Measurements from ENCODE around the gene CNNM3. TPM values are rescaled to one million over a fixed set of nuclear protein-coding genes. Genes with fewer than 3 reads are reported as not detected.

CNNM3 gene
- total RNA-seq, 1 experiment from 2014 or later = 25.1 TPM

- peak; percentile 8 for TF ChIP-seq CTCF (IDR thresholded peaks at IDR 0.05; ENCODE audit: unreplicated experiment)
- intact Hi-C loops (cut with micrococcal nuclease; ENCODE audit: unreplicated experiment) = no loop called here
- H3K4me3 Mint-ChIP-seq (ENCODE audit: low read depth, unreplicated experiment) = peak overlapping the region; percentile 81
- H3K27ac Mint-ChIP-seq (ENCODE audit: unreplicated experiment) = no peak overlapping the region
- H3K9me3 Mint-ChIP-seq (ENCODE audit: low read depth, unreplicated experiment) = no peaks in the 10 kb centered on the region
- peak; percentile 58 for DNase-seq
- CTCF ChIA-PET = interaction anchor here (1.3 to 1.4 kb wide), 3 partner anchors 11 to 26 kb away, joined by 5 to 23 read pairs (median 7); partner anchors contain the start of gene ANKRD39
- no peaks in the 10 kb centered on the region for H3K27me3 Mint-ChIP-seq (ENCODE audit: unreplicated experiment)
- peaks cover 46% of the 10 kb centered on the region for H3K36me3 Mint-ChIP-seq (ENCODE audit: insufficient read depth, unreplicated experiment)
- BruUV-seq (replicated peaks) = no TSS peak
- no peaks in the 10 kb centered on the region for H3K4me1 Mint-ChIP-seq (ENCODE audit: low read depth, unreplicated experiment)
Measured at GRCh38 chr2:96869281-96869821, 53.3 kb downstream of the CNNM3 start.

- CTCF ChIA-PET = no interaction called here
- H3K4me3 Mint-ChIP-seq (ENCODE audit: low read depth, unreplicated experiment) = peak within 1 kb of the TSS; percentile 81
- no peak for TF ChIP-seq CTCF (IDR thresholded peaks at IDR 0.05; ENCODE audit: unreplicated experiment)
- DNase-seq = peak; percentile 58
- intact Hi-C loops (cut with micrococcal nuclease; ENCODE audit: unreplicated experiment) = no loop called here
- no peaks in the 10 kb centered on the region for H3K27me3 Mint-ChIP-seq (ENCODE audit: unreplicated experiment)
- no peaks in the 10 kb centered on the region for H3K4me1 Mint-ChIP-seq (ENCODE audit: low read depth, unreplicated experiment)
- no TSS peak for BruUV-seq (replicated peaks)
- peaks cover 46% of the 10 kb centered on the region for H3K36me3 Mint-ChIP-seq (ENCODE audit: insufficient read depth, unreplicated experiment)
- H3K27ac Mint-ChIP-seq (ENCODE audit: unreplicated experiment) = peak within 1 kb of the TSS; percentile 33
- H3K9me3 Mint-ChIP-seq (ENCODE audit: low read depth, unreplicated experiment) = no peaks in the 10 kb centered on the region
Measured at GRCh38 chr2:96869822-96870625, 54.0 kb downstream of the CNNM3 start, which contains the start of gene SEMA4C. Gene SEMA4C (minus strand): TSS chr2:96870080. CDS start chr2:96867886, 2,194 bp downstream.

- peaks cover 7% of the 10 kb centered on the region for H3K27me3 Mint-ChIP-seq (ENCODE audit: unreplicated experiment)
- intact Hi-C loops (cut with micrococcal nuclease; ENCODE audit: unreplicated experiment) = no loop called here
- peaks cover 43% of the 10 kb centered on the region for H3K36me3 Mint-ChIP-seq (ENCODE audit: insufficient read depth, unreplicated experiment)
- no peaks in the 10 kb centered on the region for H3K9me3 Mint-ChIP-seq (ENCODE audit: low read depth, unreplicated experiment)
- DNase-seq = no peak
- peak overlapping the region; percentile 68 for H3K4me3 Mint-ChIP-seq (ENCODE audit: low read depth, unreplicated experiment)
- CTCF ChIA-PET = no interaction called here
- BruUV-seq (replicated peaks) = TSS peak; percentile 24
- H3K4me1 Mint-ChIP-seq (ENCODE audit: low read depth, unreplicated experiment) = no peaks in the 10 kb centered on the region
- H3K27ac Mint-ChIP-seq (ENCODE audit: unreplicated experiment) = peak overlapping the region; percentile 33
- no peak for TF ChIP-seq CTCF (IDR thresholded peaks at IDR 0.05; ENCODE audit: unreplicated experiment)
Measured at GRCh38 chr2:96870626-96871255, 54.7 kb downstream of the CNNM3 start.

GRCh38 chr2:96872591-96873349, 56.7 kb downstream of the CNNM3 start:
- intact Hi-C loops (cut with micrococcal nuclease; ENCODE audit: unreplicated experiment) = no loop called here
- CTCF ChIA-PET = no interaction called here

More at GRCh38 chr2:96872591-96873349, 56.7 kb downstream of the CNNM3 start:
- TSS peak; percentile 16 for BruUV-seq (replicated peaks)
- no peaks in the 10 kb centered on the region for H3K4me1 Mint-ChIP-seq (ENCODE audit: low read depth, unreplicated experiment)
- H3K36me3 Mint-ChIP-seq (ENCODE audit: insufficient read depth, unreplicated experiment) = peaks cover 30% of the 10 kb centered on the region
- no peaks in the 10 kb centered on the region for H3K9me3 Mint-ChIP-seq (ENCODE audit: low read depth, unreplicated experiment)
- peaks cover 22% of the 10 kb centered on the region for H3K27me3 Mint-ChIP-seq (ENCODE audit: unreplicated experiment)
- H3K4me3 Mint-ChIP-seq (ENCODE audit: low read depth, unreplicated experiment) = no peak overlapping the region
- no peak for TF ChIP-seq CTCF (IDR thresholded peaks at IDR 0.05; ENCODE audit: unreplicated experiment)
- DNase-seq = no peak
- no peak overlapping the region for H3K27ac Mint-ChIP-seq (ENCODE audit: unreplicated experiment)

All from Calu3 (cell line).